Activated T-helper 17 cell treated with anti-CD3 and anti-CD28 coated beads, Interleukin-2, amount 50 U/mL, for 72 hours (primary cell): Measurements from ENCODE around the gene EMC10. TPM values are rescaled to one million over a fixed set of nuclear protein-coding genes. Genes with fewer than 3 reads are reported as not detected.
A peak's percentile ranks its signal among the peaks of the same experiment; 100 is the strongest.

Experiments used
- ATAC-seq: fragments of 150-1000 bp; cut with Tn5 transposase; replicated peaks from 2 replicates; pipeline ENCODE4 v1.10.0; 2021; ENCODE audit warnings: mild to moderate bottlenecking, moderate library complexity
- H3K27ac Mint-ChIP-seq: one replicate; pipeline ENCODE4 v1.8.0; 2022; ENCODE audit warnings: mixed read lengths
- H3K27me3 Mint-ChIP-seq: one replicate; pipeline ENCODE4 v1.8.0; 2022; ENCODE audit warnings: mixed read lengths
- H3K36me3 Mint-ChIP-seq: one replicate; pipeline ENCODE4 v1.8.0; 2022; ENCODE audit warnings: low read depth, mild to moderate bottlenecking, mixed read lengths
- H3K4me1 Mint-ChIP-seq: one replicate; pipeline ENCODE4 v1.8.0; 2022; ENCODE audit warnings: mixed read lengths
- H3K4me3 Mint-ChIP-seq: one replicate; pipeline ENCODE4 v1.8.0; 2022; ENCODE audit warnings: mild to moderate bottlenecking, mixed read lengths
- H3K9me3 Mint-ChIP-seq: one replicate; pipeline ENCODE4 v1.8.0; 2022; ENCODE audit warnings: mixed read lengths
- total RNA-seq, 2 donors: library from RNA; stranded (reverse); gene quantifications; one replicate each; pipeline ENCODE4 v1.2.3, GENCODE V29; 2022

The EMC10 gene
- total RNA-seq = 10 to 100 TPM; 31.3 to 57.8 TPM

GRCh38 chr19:50476224-50476906 lies at the start of gene EMC10, which contains the start of gene GARIN5A:
TSS of gene EMC10 (plus strand) at chr19:50476507. CDS start at chr19:50476545, 38 bp downstream.
TSS of gene GARIN5A (minus strand) at chr19:50476848. CDS start at chr19:50476388, 460 bp downstream.
- Mint-ChIP-seq H3K4me3 (peak within 1 kb of the TSS; percentile 99), H3K9me3 (no peaks in the 10 kb centered on the region), H3K27me3 (no peaks in the 10 kb centered on the region), H3K27ac (peak within 1 kb of the TSS; percentile 98), H3K36me3 (peaks cover 45% of the 10 kb centered on the region), H3K4me1 (peaks cover 12% of the 10 kb centered on the region)
- peak; percentile 98 for ATAC-seq

- Mint-ChIP-seq H3K27me3 (peaks cover 4% of the 10 kb centered on the region), H3K36me3 (no peaks in the 10 kb centered on the region), H3K27ac (no peak overlapping the region), H3K4me3 (peak overlapping the region; percentile 27), H3K4me1 (peaks cover 3% of the 10 kb centered on the region), H3K9me3 (no peaks in the 10 kb centered on the region)
- no peak for ATAC-seq
Observed at GRCh38 chr19:50427318-50427925, 48.9 kb upstream of the EMC10 start.

- Mint-ChIP-seq H3K9me3 (no peaks in the 10 kb centered on the region), H3K36me3 (no peaks in the 10 kb centered on the region), H3K4me3 (peak overlapping the region; percentile 27), H3K4me1 (peaks cover 3% of the 10 kb centered on the region), H3K27ac (no peak overlapping the region), H3K27me3 (peaks cover 6% of the 10 kb centered on the region)
- ATAC-seq = no peak
Observed at GRCh38 chr19:50427997-50428425, 48.3 kb upstream of the EMC10 start.

GRCh38 chr19:50428772-50429463 lies 47.4 kb upstream of the EMC10 start:
- no peak for ATAC-seq
- peaks cover 9% of the 10 kb centered on the region for H3K27me3 Mint-ChIP-seq
- no peak overlapping the region for H3K27ac Mint-ChIP-seq
- H3K36me3 Mint-ChIP-seq = no peaks in the 10 kb centered on the region
- peak overlapping the region; percentile 25 for H3K4me3 Mint-ChIP-seq
- no peaks in the 10 kb centered on the region for H3K9me3 Mint-ChIP-seq
- H3K4me1 Mint-ChIP-seq = peaks cover 3% of the 10 kb centered on the region

- H3K27me3 Mint-ChIP-seq = peaks cover 13% of the 10 kb centered on the region
- H3K27ac Mint-ChIP-seq = peak overlapping the region; percentile 82
Observed at GRCh38 chr19:50430888-50431342, 45.4 kb upstream of the EMC10 start.

GRCh38 chr19:50431343-50432220 lies 44.7 kb upstream of the EMC10 start:
- H3K4me3 Mint-ChIP-seq = peak overlapping the region; percentile 87
- ATAC-seq = peak; percentile 98
- peak overlapping the region; percentile 82 for H3K27ac Mint-ChIP-seq
- H3K27me3 Mint-ChIP-seq = peaks cover 13% of the 10 kb centered on the region
- H3K36me3 Mint-ChIP-seq = no peaks in the 10 kb centered on the region
- no peaks in the 10 kb centered on the region for H3K9me3 Mint-ChIP-seq
- peaks cover 3% of the 10 kb centered on the region for H3K4me1 Mint-ChIP-seq

More at GRCh38 chr19:50430888-50431342, 45.4 kb upstream of the EMC10 start:
- no peaks in the 10 kb centered on the region for H3K9me3 Mint-ChIP-seq
- no peaks in the 10 kb centered on the region for H3K36me3 Mint-ChIP-seq
- peaks cover 3% of the 10 kb centered on the region for H3K4me1 Mint-ChIP-seq
- ATAC-seq = no peak
- H3K4me3 Mint-ChIP-seq = peak overlapping the region; percentile 87

- peak within 1 kb of the TSS; percentile 82 for H3K27ac Mint-ChIP-seq
- H3K27me3 Mint-ChIP-seq = peaks cover 17% of the 10 kb centered on the region
- H3K36me3 Mint-ChIP-seq = no peaks in the 10 kb centered on the region
- H3K4me3 Mint-ChIP-seq = peak within 1 kb of the TSS; percentile 87
- no peaks in the 10 kb centered on the region for H3K9me3 Mint-ChIP-seq
- H3K4me1 Mint-ChIP-seq = peaks cover 3% of the 10 kb centered on the region
- no peak for ATAC-seq
Observed at GRCh38 chr19:50432221-50433028, 43.9 kb upstream of the EMC10 start, which contains the start of gene MYBPC2. TSS of gene MYBPC2 (plus strand) at chr19:50432892. CDS start at chr19:50432954, 62 bp downstream.

GRCh38 chr19:50433201-50434180 lies 42.8 kb upstream of the EMC10 start:
- Mint-ChIP-seq H3K9me3 (no peaks in the 10 kb centered on the region), H3K27me3 (peaks cover 21% of the 10 kb centered on the region), H3K4me3 (peak overlapping the region; percentile 87), H3K4me1 (peaks cover 3% of the 10 kb centered on the region), H3K36me3 (no peaks in the 10 kb centered on the region), H3K27ac (no peak overlapping the region)
- ATAC-seq = no peak

GRCh38 chr19:50434525-50434924 lies 41.8 kb upstream of the EMC10 start:
- H3K9me3 Mint-ChIP-seq = no peaks in the 10 kb centered on the region
- H3K4me3 Mint-ChIP-seq = no peak overlapping the region
- H3K4me1 Mint-ChIP-seq = peaks cover 3% of the 10 kb centered on the region
- H3K36me3 Mint-ChIP-seq = no peaks in the 10 kb centered on the region
- peaks cover 26% of the 10 kb centered on the region for H3K27me3 Mint-ChIP-seq
- no peak for ATAC-seq
- no peak overlapping the region for H3K27ac Mint-ChIP-seq

- Mint-ChIP-seq H3K9me3 (no peaks in the 10 kb centered on the region), H3K4me3 (no peak overlapping the region), H3K36me3 (no peaks in the 10 kb centered on the region), H3K27ac (no peak overlapping the region), H3K4me1 (peaks cover 3% of the 10 kb centered on the region), H3K27me3 (peaks cover 30% of the 10 kb centered on the region)
- ATAC-seq = no peak
Observed at GRCh38 chr19:50435221-50435620, 41.1 kb upstream of the EMC10 start.

GRCh38 chr19:50435627-50436026 lies 40.7 kb upstream of the EMC10 start:
- no peak for ATAC-seq
- H3K4me3 Mint-ChIP-seq = no peak overlapping the region
- H3K4me1 Mint-ChIP-seq = peaks cover 3% of the 10 kb centered on the region
- H3K27ac Mint-ChIP-seq = no peak overlapping the region
- no peaks in the 10 kb centered on the region for H3K9me3 Mint-ChIP-seq
- H3K27me3 Mint-ChIP-seq = peaks cover 30% of the 10 kb centered on the region
- no peaks in the 10 kb centered on the region for H3K36me3 Mint-ChIP-seq

GRCh38 chr19:50437862-50438449 lies 38.4 kb upstream of the EMC10 start:
- Mint-ChIP-seq H3K4me1 (no peaks in the 10 kb centered on the region), H3K36me3 (no peaks in the 10 kb centered on the region), H3K4me3 (no peak overlapping the region), H3K9me3 (no peaks in the 10 kb centered on the region), H3K27me3 (peaks cover 29% of the 10 kb centered on the region), H3K27ac (no peak overlapping the region)
- ATAC-seq = no peak
